Stimulated activated CD4-positive, alpha-beta T cell treated with anti-CD3 and anti-CD28 coated beads, TNF-alpha, amount 100 ng/mL, for 48 hours (primary cell): ENCODE data around the gene HSPA9.
A peak's percentile ranks its signal among the peaks of the same experiment; 100 is the strongest.

Source experiments
- DNase-seq, 3 donors: peaks; one replicate each; pipeline ENCODE4 v3.0.0-alpha.2; 2020; ENCODE audit warnings: low read depth in 3 of 3

Gene HSPA9

GRCh38 chr5:138595180-138595795 is 20.1 kb upstream of the HSPA9 start:
- DNase-seq = no peak

GRCh38 chr5:138594305-138595058 is 19.3 kb upstream of the HSPA9 start:
- DNase-seq = no peak

- no peak for DNase-seq
Measured at GRCh38 chr5:138588013-138588788, 13.0 kb upstream of the HSPA9 start.

GRCh38 chr5:138585157-138585556 is 10.0 kb upstream of the HSPA9 start:
- no peak for DNase-seq

GRCh38 chr5:138583984-138584637 is 8.9 kb upstream of the HSPA9 start:
- no peak for DNase-seq

GRCh38 chr5:138582959-138583358 is 7.8 kb upstream of the HSPA9 start:
- no peak for DNase-seq

- no peak for DNase-seq
Measured at GRCh38 chr5:138580777-138581176, 5.6 kb upstream of the HSPA9 start.

GRCh38 chr5:138580001-138580400 is 4.8 kb upstream of the HSPA9 start:
- no peak for DNase-seq

GRCh38 chr5:138579517-138579863 is 4.3 kb upstream of the HSPA9 start:
- no peak for DNase-seq

GRCh38 chr5:138577452-138577851 is 2.3 kb upstream of the HSPA9 start:
- DNase-seq = no peak

GRCh38 chr5:138574744-138575193 is 432 bp downstream of the HSPA9 start:
- peak in 2 of 3 donors; percentile 5 to 33 for DNase-seq

- DNase-seq = no peak
Measured at GRCh38 chr5:138573949-138574670, 1.1 kb downstream of the HSPA9 start.

GRCh38 chr5:138573223-138573622 is 2.0 kb downstream of the HSPA9 start:
- DNase-seq = no peak

- no peak for DNase-seq
Measured at GRCh38 chr5:138570871-138571270, 4.3 kb downstream of the HSPA9 start.

- no peak for DNase-seq
Measured at GRCh38 chr5:138569782-138570181, 5.4 kb downstream of the HSPA9 start.

GRCh38 chr5:138568061-138568824 is 7.0 kb downstream of the HSPA9 start:
- DNase-seq = no peak

GRCh38 chr5:138566792-138567191 is 8.4 kb downstream of the HSPA9 start:
- DNase-seq = no peak

- DNase-seq = no peak
Measured at GRCh38 chr5:138565100-138565821, 9.9 kb downstream of the HSPA9 start.

GRCh38 chr5:138564242-138564641 is 11.0 kb downstream of the HSPA9 start:
- DNase-seq = no peak
